SIG-M5 (cell line): ENCODE results near the gene ARPC1A.
A peak's percentile ranks its signal among the peaks of the same experiment; 100 is the strongest.
"Not testable (repeated sequence)": the region's sequence is repeated elsewhere in the genome, so short reads cannot be mapped to it uniquely, and the experiment has no call there.

Experiments
- DNase-seq: peaks from one replicate; lab custom pipeline; 2025; lab: John Stamatoyannopoulos, UW

Gene ARPC1A

GRCh38 chr7:99322659-99323058, 3.0 kb upstream of the ARPC1A start:
- DNase-seq: not testable (repeated sequence)

GRCh38 chr7:99324559-99324958, 1.1 kb upstream of the ARPC1A start:
- DNase-seq: no peak

- no peak for DNase-seq
Measured at GRCh38 chr7:99325001-99325493, 651 bp upstream of the ARPC1A start.

GRCh38 chr7:99326408-99326782, 697 bp downstream of the ARPC1A start:
- DNase-seq: no peak

GRCh38 chr7:99330314-99330961, 4.7 kb downstream of the ARPC1A start:
- DNase-seq: peak; percentile 81

DNA sequence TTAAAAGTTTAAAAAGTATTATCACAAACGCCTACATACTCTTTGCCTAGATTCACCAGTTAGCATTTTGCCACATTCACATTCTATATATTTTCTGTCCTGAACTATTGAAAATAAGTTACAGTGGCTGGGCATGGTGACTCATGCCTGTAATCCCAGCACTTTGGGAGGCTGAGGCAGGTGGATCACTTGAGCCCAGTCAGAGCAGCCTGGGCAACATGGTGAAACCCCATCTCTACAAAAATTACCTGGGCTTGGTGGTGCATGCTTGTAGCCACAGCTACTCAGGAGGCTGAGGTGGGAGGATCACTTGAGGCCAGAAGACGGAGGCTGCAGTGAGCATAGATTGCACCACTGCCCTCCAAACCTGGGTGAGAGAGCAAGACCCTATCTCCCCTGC, 5.3 kb downstream of the ARPC1A start:
- no peak for DNase-seq

- no peak for DNase-seq
Measured at GRCh38 chr7:99339595-99339994, 13.9 kb downstream of the ARPC1A start.

DNA sequence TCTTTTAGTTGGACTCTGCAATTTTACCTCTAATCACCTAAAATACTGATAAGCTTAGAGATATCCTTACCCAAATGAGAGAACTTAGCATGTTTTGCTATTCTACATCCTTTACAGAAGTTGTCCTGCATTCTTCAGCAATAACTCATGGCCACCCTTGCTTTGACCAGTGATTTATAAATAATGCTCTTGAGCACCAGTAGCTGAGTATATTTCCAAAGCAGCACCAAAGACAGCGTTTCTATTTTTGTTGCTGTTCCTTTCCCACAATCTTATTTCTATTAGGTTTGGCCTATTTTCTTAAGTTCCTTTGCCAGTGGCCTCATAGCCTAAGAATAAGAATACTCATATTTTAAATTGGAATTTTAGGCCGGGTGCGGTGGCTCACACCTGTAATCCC, 15.0 kb downstream of the ARPC1A start:
- DNase-seq: no peak

DNA sequence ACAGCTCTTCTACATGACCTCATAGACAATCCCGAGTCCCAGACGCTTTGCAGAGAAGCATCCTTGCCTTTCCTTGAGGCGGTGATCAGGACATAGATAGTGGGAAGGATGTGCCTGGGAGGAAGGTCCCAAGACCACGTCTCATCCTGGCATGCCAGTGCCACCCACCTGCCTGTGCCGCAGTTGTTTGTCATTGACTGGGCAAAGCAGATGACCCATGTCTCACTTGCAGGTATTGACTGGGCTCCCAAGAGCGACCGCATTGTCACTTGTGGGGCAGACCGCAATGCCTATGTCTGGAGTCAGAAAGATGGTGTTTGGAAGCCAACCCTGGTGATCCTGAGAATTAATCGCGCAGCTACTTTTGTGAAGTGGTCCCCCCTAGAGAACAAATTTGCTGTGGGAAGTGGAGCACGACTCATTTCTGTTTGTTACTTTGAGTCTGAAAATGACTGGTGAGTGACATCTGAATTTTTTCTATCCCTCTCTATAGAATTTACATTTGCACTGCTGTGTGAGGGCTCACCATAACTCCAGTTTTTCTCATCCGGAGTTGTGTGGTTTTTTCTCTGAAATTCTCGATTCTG, 18.5 kb downstream of the ARPC1A start:
- no peak for DNase-seq

DNA sequence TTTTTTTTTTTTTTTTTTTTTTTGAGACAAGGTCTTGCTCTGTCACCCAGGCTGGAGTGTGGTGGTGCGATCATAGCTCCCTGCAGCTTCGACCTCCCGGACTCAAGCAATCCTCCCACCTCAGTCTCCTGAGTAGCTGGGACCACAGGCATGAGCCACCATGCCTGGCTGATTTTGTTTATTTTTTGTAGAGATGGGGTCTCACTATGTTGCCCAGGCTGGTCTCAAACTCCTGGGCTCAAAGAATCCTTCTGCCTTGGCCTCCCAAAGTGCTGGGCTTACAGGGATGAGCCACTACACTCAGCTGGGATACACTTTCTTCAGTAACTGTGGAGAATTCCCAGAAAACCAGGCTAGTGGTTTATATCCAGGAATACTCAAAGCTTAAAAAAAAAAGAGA, 24.9 kb downstream of the ARPC1A start:
- DNase-seq: not testable (repeated sequence)

DNA sequence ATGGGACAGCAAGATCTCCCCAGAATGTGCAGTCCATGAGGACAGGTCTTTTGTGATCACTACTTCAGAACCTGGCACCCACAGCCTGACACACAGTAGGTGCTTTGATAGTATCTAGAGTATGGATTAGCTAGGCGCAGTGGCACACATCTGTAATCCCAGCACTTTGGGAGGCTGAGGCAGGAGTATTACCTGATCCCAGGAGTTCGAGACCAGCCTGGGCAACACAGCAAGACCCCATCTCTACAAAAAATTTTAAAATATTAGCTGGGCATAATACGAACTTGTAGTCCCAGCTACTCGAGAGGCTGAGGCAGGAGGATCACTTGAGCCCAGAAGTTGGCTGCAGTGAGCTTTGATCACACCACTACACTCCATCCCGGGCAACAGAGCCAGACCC, 26.5 kb downstream of the ARPC1A start:
- no peak for DNase-seq

DNA sequence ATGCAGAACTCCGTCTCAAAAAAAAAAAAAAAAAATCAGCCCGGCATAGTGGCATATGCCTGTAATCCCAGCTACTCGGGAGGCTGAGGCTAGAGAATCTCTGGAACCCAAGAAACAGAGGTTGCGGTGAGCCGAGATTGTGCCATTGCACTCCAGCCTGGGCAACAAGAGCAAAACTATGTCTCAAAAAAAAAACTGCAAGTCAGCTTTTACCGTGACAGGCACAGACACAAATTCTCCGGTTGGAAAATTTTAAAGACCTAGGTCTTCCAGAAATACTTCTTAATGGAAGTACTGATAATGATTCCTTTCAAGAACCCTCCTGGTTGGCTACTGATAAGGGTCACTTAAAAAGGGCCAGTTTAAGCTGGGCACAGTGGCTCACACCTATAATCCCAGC, 29.4 kb downstream of the ARPC1A start:
- DNase-seq: no peak

GRCh38 chr7:99357701-99358490, 32.2 kb downstream of the ARPC1A start:
- no peak for DNase-seq

- not testable (repeated sequence) for DNase-seq
Measured at GRCh38 chr7:99358521-99358920, 32.8 kb downstream of the ARPC1A start.

- no peak for DNase-seq
Measured at GRCh38 chr7:99359465-99360154, 33.9 kb downstream of the ARPC1A start.

DNA sequence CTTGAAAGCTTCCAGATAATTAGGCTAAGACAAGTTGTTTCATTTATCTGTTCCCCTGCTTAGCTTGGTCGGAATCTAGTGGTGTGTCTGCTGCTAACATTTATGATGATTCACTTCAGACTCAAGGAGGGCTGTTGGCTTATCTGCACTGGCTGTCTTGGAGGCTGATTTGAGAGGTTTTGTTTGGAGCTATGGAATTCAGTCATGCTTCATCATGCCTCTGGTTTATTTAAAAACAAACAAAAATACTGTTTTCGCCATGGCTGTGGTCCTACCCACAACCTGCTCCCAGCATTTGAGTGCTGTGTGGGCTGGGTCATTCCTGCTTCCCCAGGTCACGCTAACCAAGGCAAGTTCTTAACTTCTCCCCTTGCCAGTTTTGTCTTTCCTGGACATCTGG, 37.1 kb downstream of the ARPC1A start:
- DNase-seq: no peak

GRCh38 chr7:99363286-99363685, 37.6 kb downstream of the ARPC1A start:
- no peak for DNase-seq

- DNase-seq: no peak
Measured at GRCh38 chr7:99365318-99366141, 39.8 kb downstream of the ARPC1A start.

GRCh38 chr7:99366646-99367045, 40.9 kb downstream of the ARPC1A start:
- DNase-seq: no peak

DNA sequence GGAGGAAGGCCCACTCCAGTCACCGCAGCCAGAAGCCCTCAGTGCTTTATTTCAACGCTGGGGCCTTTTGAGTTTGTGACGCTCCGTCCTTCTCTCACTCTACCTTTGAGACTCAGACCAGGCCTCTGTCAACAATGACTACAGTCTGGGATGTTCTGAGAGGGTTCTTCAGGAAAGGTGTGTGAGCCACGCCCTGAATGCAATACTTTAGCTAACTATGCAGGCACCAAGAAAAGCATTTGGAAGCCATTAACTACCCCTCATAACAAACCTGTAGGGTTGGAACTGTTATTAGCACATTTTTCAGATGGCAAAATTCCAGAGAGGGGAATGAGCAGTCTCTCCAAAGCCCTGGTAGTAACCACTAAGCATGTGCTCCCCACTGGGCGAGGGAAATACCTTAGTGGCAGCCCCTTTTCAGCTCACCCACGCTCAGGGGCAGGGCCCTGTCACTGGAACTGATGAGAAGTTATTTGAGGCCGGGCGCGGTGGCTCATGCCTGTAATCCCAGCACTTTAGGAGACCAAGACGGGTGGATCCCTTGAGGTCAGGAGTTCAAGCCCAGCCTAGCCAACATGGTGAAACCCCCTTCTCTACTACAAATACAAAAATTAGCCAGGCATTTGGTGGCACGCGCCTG, 43.2 kb downstream of the ARPC1A start:
- DNase-seq: no peak

DNA sequence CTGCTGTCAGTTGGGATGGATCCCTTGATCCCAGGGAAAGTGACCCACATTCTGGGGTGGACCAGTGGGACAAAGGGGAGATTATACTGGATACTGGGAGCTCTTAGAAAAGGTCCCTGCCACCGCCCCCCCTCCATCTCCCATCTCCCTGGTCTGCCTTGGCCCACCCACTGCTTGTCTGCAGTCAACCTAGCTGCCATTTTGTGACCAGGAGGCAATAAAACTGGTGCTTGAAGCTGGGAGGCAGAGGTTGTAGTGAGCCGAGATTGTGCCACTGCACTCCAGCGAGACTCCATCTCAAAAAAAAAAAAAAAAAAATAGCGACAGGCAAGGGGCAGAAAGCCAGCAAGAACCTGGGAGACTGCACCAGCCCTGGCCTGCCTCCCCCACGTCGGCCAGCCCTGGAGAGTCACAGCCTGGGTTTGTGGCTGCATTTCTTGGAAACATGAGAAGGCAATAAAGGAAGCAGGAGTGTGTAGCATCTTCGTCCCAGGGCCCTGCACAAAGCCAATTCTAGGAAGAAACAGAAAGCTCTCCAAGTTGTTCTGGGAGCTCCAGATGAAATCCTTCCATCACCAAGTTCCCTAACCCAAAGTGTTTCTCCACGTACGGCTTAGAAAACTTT, 44.2 kb downstream of the ARPC1A start:
- DNase-seq: no peak
